ENCODE results near the gene CEACAM7. TPM values are rescaled to one million over a fixed set of nuclear protein-coding genes. Genes with fewer than 3 reads are reported as not detected.

CEACAM7 gene
- total and polyA plus RNA-seq, 10 of the 15 experiments (the other 5 are each of a cell fraction or from before 2014, with no cell fraction given), result not detected

GRCh38 chr19:41637484-41637883, 50.6 kb downstream of the CEACAM7 start:
- in situ Hi-C loops (cut with MboI) (no loop called here), intact Hi-C loops (cut with micrococcal nuclease; ENCODE audit: unreplicated experiment) (no loop called here)
- H2AFZ ChIP-seq (ENCODE audit: control insufficient read depth, low read depth, low read length), result no peak overlapping the region
- ChIA-PET POLR2A (no interaction called here), SMC1A (ENCODE audit: uncharacterized antibody, unreplicated experiment) (interaction anchor here (1.2 kb wide), 1 partner anchor 147 kb away, joined by 3 read pairs; no protein-coding TSS in a partner anchor), CTCF (interaction anchor here (2.4 kb wide), 1 partner anchor 10 kb away, joined by 12 read pairs; no protein-coding TSS in a partner anchor), RAD21 (ENCODE audit: unreplicated experiment) (no interaction called here)
- H3K36me3 ChIP-seq (ENCODE audit: control insufficient read depth in 2 of 2, insufficient read depth in 2 of 2, low read length in 1 of 2), result no peaks in the 10 kb centered on the region
- H3K9me3 ChIP-seq (replicated peaks; ENCODE audit: control insufficient read depth, insufficient read depth, low read length), result no peaks in the 10 kb centered on the region
- H3K27ac ChIP-seq (ENCODE audit: control insufficient read depth, insufficient read depth), result no peak overlapping the region
- no peaks in the 10 kb centered on the region for H3K4me1 ChIP-seq (ENCODE audit: control insufficient read depth, insufficient read depth, low read length)
- no peak for FAIRE-seq
- H3K4me3 ChIP-seq, result no peak overlapping the region
- no peak for ATAC-seq
- no peak for DNase-seq (ENCODE audit: low read depth, low spot score)
- no TSS peak for BruUV-seq (replicated peaks)
- no peaks in the 10 kb centered on the region; a peak in 2 of 4 replicates for H3K27me3 ChIP-seq (replicated peaks in 1 of 2; ENCODE audit: control insufficient read depth in 2 of 2, insufficient read depth in 2 of 2, low read length in 1 of 2)
- H4K20me1 ChIP-seq (ENCODE audit: control insufficient read depth, insufficient read depth), result no peaks in the 10 kb centered on the region
- WGBS (ENCODE audit: insufficient coverage, insufficient replicate concordance, low lambda C conversion rate, missing lambda C conversion rate), result 41% methylated on average over 2 of the region's 2 CpGs
- no peak for TF ChIP-seq CEBPB (IDR thresholded peaks at IDR 0.05; ENCODE audit: borderline replicate concordance in 1 of 2, low read depth in 2 of 2, low read length in 2 of 2)
- H3K79me2 ChIP-seq (ENCODE audit: control insufficient read depth, insufficient read depth, low read length), result no peaks in the 10 kb centered on the region
- H3K9ac ChIP-seq (ENCODE audit: control insufficient read depth, insufficient read depth, low read length), result no peak overlapping the region
- H3K4me2 ChIP-seq (ENCODE audit: control insufficient read depth, insufficient read depth), result no peak overlapping the region

GRCh38 chr19:41627966-41628675, 59.9 kb downstream of the CEACAM7 start:
- no peaks in the 10 kb centered on the region for H3K79me2 ChIP-seq (ENCODE audit: control insufficient read depth, insufficient read depth, low read length)
- no peaks in the 10 kb centered on the region for H3K36me3 ChIP-seq (ENCODE audit: control insufficient read depth in 2 of 2, insufficient read depth in 2 of 2, low read length in 1 of 2)
- no peaks in the 10 kb centered on the region for H3K4me1 ChIP-seq (ENCODE audit: control insufficient read depth, insufficient read depth, low read length)
- no peak for FAIRE-seq
- ATAC-seq, result no peak
- no peak overlapping the region for H2AFZ ChIP-seq (ENCODE audit: control insufficient read depth, low read depth, low read length)
- SMC1A ChIA-PET (ENCODE audit: uncharacterized antibody, unreplicated experiment), result no interaction called here
- no peak for DNase-seq (ENCODE audit: low read depth, low spot score)
- RAD21 ChIA-PET (ENCODE audit: unreplicated experiment), result no interaction called here
- in situ Hi-C loops (cut with MboI), result no loop called here
- H4K20me1 ChIP-seq (ENCODE audit: control insufficient read depth, insufficient read depth), result no peaks in the 10 kb centered on the region
- WGBS (ENCODE audit: insufficient coverage, insufficient replicate concordance, low lambda C conversion rate, missing lambda C conversion rate), result 8% methylated on average over 8 of the region's 8 CpGs
- peaks cover 2% of the 10 kb centered on the region; the same call in 2 of the 3 replicates for H3K9me3 ChIP-seq (replicated peaks; ENCODE audit: control insufficient read depth, insufficient read depth, low read length)
- H3K27ac ChIP-seq (ENCODE audit: control insufficient read depth, insufficient read depth), result no peak overlapping the region
- no peak overlapping the region for H3K4me2 ChIP-seq (ENCODE audit: control insufficient read depth, insufficient read depth)
- CTCF ChIA-PET, result interaction anchor here (0.9 kb wide), 1 partner anchor 18 kb away, joined by 3 read pairs; no protein-coding TSS in a partner anchor
- H3K4me3 ChIP-seq, result no peak overlapping the region
- no peaks in the 10 kb centered on the region; a peak in 1 of 4 replicates for H3K27me3 ChIP-seq (replicated peaks in 1 of 2; ENCODE audit: control insufficient read depth in 2 of 2, insufficient read depth in 2 of 2, low read length in 1 of 2)
- POLR2A ChIA-PET, result no interaction called here
- intact Hi-C loops (cut with micrococcal nuclease; ENCODE audit: unreplicated experiment), result no loop called here
- TF ChIP-seq NR2C2 (IDR thresholded peaks at IDR 0.05; ENCODE audit: borderline replicate concordance, control insufficient read depth, insufficient read length, low read depth) (no peak), IKZF2 (IDR thresholded peaks at IDR 0.05) (no peak), E4F1 (IDR thresholded peaks at IDR 0.05; ENCODE audit: borderline replicate concordance, partially characterized antibody) (no peak), BCLAF1 (IDR thresholded peaks at IDR 0.05) (no peak), BMI1 (IDR thresholded peaks at IDR 0.05; ENCODE audit: borderline replicate concordance) (no peak)
- BruUV-seq (replicated peaks), result no TSS peak
- H3K9ac ChIP-seq (ENCODE audit: control insufficient read depth, insufficient read depth, low read length), result no peak overlapping the region
